Measurements from ENCODE around the gene ZNF90.

DNA sequence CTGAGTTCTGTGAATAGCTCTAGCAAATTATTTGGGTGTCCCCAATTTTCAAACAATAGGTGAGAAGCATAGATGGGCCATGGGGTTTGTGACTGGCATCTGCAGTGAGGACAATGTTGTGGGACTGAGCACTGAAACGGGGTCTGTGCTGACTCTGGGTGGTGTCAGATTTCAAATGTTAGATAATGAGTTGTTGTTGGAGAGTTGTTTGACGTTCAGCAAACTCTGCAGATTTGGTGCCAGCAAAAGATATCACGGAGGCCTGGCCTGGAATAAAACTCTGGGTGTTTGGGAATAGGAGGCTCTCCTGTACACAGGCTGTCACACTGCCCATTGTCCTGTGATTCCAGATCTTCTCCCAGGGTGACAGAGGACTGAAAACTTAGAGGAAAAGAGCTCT lies 2.9 kb downstream of the ZNF90 start:
- TF ChIP-seq, protein P1, sequence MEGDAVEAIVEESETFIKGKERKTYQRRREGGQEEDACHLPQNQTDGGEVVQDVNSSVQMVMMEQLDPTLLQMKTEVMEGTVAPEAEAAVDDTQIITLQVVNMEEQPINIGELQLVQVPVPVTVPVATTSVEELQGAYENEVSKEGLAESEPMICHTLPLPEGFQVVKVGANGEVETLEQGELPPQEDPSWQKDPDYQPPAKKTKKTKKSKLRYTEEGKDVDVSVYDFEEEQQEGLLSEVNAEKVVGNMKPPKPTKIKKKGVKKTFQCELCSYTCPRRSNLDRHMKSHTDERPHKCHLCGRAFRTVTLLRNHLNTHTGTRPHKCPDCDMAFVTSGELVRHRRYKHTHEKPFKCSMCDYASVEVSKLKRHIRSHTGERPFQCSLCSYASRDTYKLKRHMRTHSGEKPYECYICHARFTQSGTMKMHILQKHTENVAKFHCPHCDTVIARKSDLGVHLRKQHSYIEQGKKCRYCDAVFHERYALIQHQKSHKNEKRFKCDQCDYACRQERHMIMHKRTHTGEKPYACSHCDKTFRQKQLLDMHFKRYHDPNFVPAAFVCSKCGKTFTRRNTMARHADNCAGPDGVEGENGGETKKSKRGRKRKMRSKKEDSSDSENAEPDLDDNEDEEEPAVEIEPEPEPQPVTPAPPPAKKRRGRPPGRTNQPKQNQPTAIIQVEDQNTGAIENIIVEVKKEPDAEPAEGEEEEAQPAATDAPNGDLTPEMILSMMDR (IDR thresholded peaks at IDR 0.05 in 4 of 5, conservative IDR thresholded peaks at IDR 0.05 in 1 of 5): no peak
- no peak for TF ChIP-seq POLR2A (IDR thresholded peaks at IDR 0.05)
